Measurements from ENCODE around the gene AGPAT4. TPM values are rescaled to one million over a fixed set of nuclear protein-coding genes. Genes with fewer than 3 reads are reported as not detected.

Gene AGPAT4
- total RNA-seq, 1 donor from 2014 or later: 2.2 TPM

- DNase-seq: no peak
- no peaks in the 10 kb centered on the region for H3K4me1 ChIP-seq
- TF ChIP-seq CTCF (IDR thresholded peaks at IDR 0.05; ENCODE audit: borderline replicate concordance): no peak
- H3K9me3 ChIP-seq (replicated peaks): peaks cover 16% of the 10 kb centered on the region
- H3K36me3 ChIP-seq: no peaks in the 10 kb centered on the region
- intact Hi-C loops (cut with micrococcal nuclease): no loop called here
- no peak overlapping the region for H3K4me3 ChIP-seq
- no peak overlapping the region for H3K27ac ChIP-seq (replicated peaks)
- H3K27me3 ChIP-seq (ENCODE audit: low read depth): no peaks in the 10 kb centered on the region
Observed at GRCh38 chr6:161211380-161212035, 62.4 kb downstream of the AGPAT4 start.

- no peak for TF ChIP-seq CTCF (IDR thresholded peaks at IDR 0.05; ENCODE audit: borderline replicate concordance)
- no peaks in the 10 kb centered on the region for H3K36me3 ChIP-seq
- H3K4me3 ChIP-seq: no peak overlapping the region
- H3K27me3 ChIP-seq (ENCODE audit: low read depth): no peaks in the 10 kb centered on the region
- no peak for DNase-seq
- H3K4me1 ChIP-seq: no peaks in the 10 kb centered on the region
- intact Hi-C loops (cut with micrococcal nuclease): no loop called here
- no peak overlapping the region for H3K27ac ChIP-seq (replicated peaks)
- H3K9me3 ChIP-seq (replicated peaks): peaks cover 16% of the 10 kb centered on the region
Observed at GRCh38 chr6:161210857-161211256, 63.0 kb downstream of the AGPAT4 start.

- H3K36me3 ChIP-seq: no peaks in the 10 kb centered on the region
- no peaks in the 10 kb centered on the region for H3K4me1 ChIP-seq
- no peak for TF ChIP-seq CTCF (IDR thresholded peaks at IDR 0.05; ENCODE audit: borderline replicate concordance)
- DNase-seq: no peak
- H3K9me3 ChIP-seq (replicated peaks): peaks cover 16% of the 10 kb centered on the region
- intact Hi-C loops (cut with micrococcal nuclease): no loop called here
- H3K27me3 ChIP-seq (ENCODE audit: low read depth): no peaks in the 10 kb centered on the region
- H3K4me3 ChIP-seq: no peak overlapping the region
- no peak overlapping the region for H3K27ac ChIP-seq (replicated peaks)
Observed at GRCh38 chr6:161207200-161207599, 66.7 kb downstream of the AGPAT4 start.

GRCh38 chr6:161204866-161205557 is 68.8 kb downstream of the AGPAT4 start:
- Histone ChIP-seq H3K27ac (replicated peaks) (no peak overlapping the region), H3K9me3 (replicated peaks) (no peaks in the 10 kb centered on the region), H3K4me1 (no peaks in the 10 kb centered on the region), H3K4me3 (no peak overlapping the region), H3K27me3 (ENCODE audit: low read depth) (no peaks in the 10 kb centered on the region), H3K36me3 (no peaks in the 10 kb centered on the region)
- DNase-seq: no peak
- intact Hi-C loops (cut with micrococcal nuclease): no loop called here
- no peak for TF ChIP-seq CTCF (IDR thresholded peaks at IDR 0.05; ENCODE audit: borderline replicate concordance)

- Histone ChIP-seq H3K4me3 (no peak overlapping the region), H3K9me3 (replicated peaks) (no peaks in the 10 kb centered on the region), H3K4me1 (no peaks in the 10 kb centered on the region), H3K36me3 (no peaks in the 10 kb centered on the region), H3K27ac (replicated peaks) (no peak overlapping the region), H3K27me3 (ENCODE audit: low read depth) (no peaks in the 10 kb centered on the region)
- TF ChIP-seq CTCF (IDR thresholded peaks at IDR 0.05; ENCODE audit: borderline replicate concordance): no peak
- no peak for DNase-seq
- intact Hi-C loops (cut with micrococcal nuclease): no loop called here
Observed at GRCh38 chr6:161200610-161201370, 73.1 kb downstream of the AGPAT4 start.
